HG03103 (cell line): ENCODE measurements around the gene SMARCC1.
"Not testable (repeated sequence)": the region's sequence is repeated elsewhere in the genome, so short reads cannot be mapped to it uniquely, and the experiment has no call there.

Experiments
- ATAC-seq: cut with Tn5 transposase; IDR thresholded peaks from one replicate; pipeline ENCODE4 v1.9.1; 2021; ENCODE audit warnings: low read depth; ENCODE audit not compliant: unreplicated experiment

SMARCC1 gene

DNA sequence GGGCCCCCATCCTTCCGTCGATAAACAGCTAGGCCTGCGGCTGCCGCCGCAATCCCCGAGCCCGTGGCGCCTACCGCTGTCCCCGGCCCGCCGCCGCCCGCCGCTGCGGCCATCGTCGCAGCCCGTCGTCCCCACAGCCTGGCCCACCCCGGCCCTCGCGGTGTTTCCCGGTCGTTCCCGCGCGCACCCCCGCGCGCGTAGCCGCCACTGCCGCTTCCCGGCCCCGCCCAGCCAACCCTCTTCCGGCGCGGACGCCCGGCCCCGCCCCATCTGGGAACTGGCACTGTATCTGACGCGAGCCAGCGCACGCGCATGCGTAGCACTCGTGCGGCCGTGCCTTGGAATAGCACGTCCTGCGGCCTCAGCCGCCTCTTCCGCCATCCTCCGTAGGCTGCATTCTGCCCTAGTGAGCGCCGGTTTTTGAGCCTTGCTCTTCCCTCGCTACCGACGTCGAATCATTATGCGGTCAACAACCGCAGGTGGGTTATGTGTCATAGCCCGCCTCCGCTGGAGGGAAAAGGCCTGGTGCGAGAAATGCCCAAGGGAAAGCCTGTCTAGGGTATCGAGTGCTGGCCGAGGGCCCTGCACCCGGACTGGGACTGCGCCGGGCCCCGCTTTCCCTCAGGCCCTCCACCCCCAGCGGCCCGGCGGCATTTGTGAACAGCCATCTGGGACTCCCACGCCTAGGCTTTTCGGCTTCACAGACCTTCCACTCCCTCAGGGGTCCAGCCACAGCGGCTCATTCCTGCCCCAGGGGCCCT lies at the start of gene SMARCC1:
Gene SMARCC1 (minus strand): TSS at position 209 of the 761 bp plus-strand sequence. CDS start 96 bp downstream, at position 113.
- ATAC-seq = peak; percentile 79

DNA sequence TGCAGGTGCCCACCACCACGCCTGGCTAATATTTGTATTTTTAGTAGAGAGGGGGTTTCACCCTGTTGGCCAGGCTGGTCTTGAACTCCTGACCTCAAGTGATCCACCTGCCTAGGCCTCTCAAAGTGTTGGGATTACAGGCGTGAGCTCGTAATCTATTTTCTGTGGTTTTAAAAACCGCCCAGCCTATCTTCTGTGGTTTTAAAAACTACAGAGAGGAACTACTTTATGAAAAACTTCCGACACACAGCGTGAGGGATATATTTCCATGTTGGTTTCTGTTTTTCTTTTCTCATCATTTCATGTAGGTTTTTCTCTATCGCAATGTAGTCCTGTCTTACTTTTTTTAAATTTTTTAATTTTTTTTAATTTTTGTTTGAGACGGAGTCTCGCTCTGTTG lies 47.8 kb upstream of the SMARCC1 start:
- ATAC-seq = not testable (repeated sequence)

- no peak for ATAC-seq
These were observed 43.9 kb upstream of the SMARCC1 start for GRCh38 chr3:47825590-47825989.

GRCh38 chr3:47824541-47825473 lies 43.1 kb upstream of the SMARCC1 start:
- ATAC-seq = peak; percentile 93

DNA sequence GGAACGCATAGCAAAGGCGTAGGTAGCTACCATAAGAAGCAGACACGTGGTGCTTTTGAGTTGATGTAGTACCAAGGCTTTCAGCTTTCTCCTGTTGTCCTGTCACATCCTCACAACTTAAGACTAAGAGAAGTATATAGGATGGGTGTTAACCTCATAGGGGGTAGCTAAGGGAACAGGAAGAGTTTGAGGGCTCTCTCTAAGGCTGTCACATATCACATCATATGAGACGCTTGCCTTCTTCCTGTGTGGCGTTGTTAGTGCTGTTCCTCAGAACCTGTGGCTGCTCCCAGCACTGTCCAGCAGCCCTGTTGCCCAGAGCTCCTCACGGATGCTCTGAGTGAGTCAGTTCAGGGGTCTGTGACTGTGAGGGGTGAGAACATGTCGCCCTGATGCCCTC lies 35.9 kb upstream of the SMARCC1 start:
- ATAC-seq = no peak

DNA sequence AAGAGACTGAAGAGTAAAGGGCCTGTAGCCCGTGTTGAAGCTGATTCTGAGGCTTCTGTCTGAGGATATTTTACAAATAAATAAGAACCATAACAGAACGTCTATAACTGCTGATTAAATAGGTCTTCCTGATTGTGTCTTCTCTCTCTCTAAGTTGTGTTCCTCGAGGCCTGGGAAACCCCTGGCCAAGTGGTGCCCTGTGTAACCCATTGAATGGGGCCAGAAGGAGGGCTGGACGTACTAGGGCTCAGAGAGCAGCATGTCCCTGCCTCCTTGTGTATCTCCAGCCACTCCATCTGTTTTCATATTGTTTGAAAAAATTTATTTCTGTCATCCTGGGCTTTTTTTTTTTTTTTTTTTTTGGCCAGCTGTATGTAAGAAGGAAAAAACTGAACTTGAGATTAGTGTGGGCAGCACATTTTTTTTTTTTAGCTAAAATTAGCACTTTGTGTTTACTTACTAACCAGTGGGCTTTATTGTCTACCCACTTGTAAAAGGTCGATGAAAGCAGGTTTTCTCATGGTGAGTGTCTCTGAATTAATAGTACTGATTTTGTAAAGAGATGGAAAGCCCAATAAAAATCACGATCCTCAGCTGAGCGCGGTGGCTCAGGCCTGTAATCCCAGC lies 32.0 kb upstream of the SMARCC1 start:
- no peak for ATAC-seq

GRCh38 chr3:47804577-47804976 lies 22.9 kb upstream of the SMARCC1 start:
- ATAC-seq = no peak

GRCh38 chr3:47803480-47804025 lies 21.9 kb upstream of the SMARCC1 start:
- no peak for ATAC-seq

GRCh38 chr3:47802734-47803479 lies 21.2 kb upstream of the SMARCC1 start, which contains the start of gene DHX30:
TSS of gene DHX30 (plus strand) at chr3:47803138. CDS start at chr3:47810684, 7,546 bp downstream.
- ATAC-seq = peak; percentile 81

DNA sequence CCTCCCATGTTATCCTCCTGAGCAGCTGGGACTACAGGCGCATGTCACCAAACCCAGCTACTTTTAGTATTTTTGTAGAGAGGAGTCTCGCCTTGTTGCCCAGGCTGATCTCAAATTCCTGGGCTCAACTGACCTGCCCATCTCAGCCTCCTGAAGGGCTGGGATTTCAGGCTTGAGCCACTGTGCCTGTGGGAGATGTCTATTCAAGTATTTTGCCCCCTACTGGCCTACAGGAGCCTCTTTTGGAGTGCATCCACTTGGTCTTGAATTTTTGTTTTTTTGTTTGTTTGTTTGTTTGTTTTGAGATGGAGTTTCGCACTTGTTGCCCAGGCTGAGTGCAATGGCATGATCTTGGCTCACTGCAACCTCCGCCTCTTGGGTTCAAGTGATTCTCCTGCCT lies 18.0 kb upstream of the SMARCC1 start:
- ATAC-seq = no peak

GRCh38 chr3:47794544-47794943 lies 12.9 kb upstream of the SMARCC1 start:
- no peak for ATAC-seq

DNA sequence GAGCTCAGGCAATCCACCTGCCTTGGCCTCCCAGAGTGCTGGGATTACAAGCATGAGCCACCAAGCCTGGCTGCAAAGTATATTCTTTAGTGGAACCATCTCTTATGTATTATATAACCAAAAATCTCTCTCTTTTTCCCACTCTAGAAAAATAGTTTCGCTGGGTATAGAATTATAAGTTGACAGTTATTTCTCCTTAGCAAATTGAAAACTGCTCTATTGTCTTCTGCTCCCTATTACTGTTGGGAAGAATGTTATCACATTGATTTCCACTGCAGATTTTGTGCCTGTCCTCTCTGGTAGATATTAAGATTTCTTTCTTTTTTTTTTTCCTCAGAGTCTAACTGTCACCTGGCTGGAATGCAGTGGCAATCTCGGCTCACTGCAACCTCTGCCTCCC lies 11.0 kb upstream of the SMARCC1 start:
- no peak for ATAC-seq

DNA sequence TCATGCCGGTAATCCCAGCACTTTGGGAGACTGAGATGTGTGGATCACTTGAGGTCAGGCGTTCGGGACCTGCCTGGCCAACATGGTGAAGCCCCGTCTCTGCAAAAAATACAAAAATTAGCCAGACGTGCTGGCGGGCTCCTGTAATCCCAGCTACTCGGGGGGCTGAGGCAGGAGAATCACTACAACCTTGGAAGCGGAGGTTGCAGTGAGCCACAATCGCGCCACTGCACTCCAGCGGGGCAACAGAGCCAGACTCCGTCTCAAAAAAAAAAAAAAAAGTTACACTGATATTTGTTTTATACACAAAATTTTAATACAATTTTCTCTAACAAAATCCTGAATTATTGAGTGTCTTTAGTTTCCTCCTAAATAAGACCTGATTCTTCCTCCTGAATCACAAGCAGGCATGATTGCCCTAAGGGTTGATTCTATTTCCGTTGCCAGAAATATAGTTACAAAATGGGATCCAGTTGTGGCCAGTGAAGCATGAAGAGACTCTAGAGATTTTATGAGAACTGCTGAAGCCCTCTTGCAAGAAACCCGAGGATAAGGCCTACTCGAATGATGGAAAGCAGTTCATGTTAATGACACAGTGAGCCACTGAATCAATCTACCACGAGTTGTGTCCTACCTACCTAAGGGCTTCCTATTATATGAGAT lies 9.6 kb upstream of the SMARCC1 start:
- no peak for ATAC-seq

GRCh38 chr3:47783673-47784072 lies 2.0 kb upstream of the SMARCC1 start:
- no peak for ATAC-seq

DNA sequence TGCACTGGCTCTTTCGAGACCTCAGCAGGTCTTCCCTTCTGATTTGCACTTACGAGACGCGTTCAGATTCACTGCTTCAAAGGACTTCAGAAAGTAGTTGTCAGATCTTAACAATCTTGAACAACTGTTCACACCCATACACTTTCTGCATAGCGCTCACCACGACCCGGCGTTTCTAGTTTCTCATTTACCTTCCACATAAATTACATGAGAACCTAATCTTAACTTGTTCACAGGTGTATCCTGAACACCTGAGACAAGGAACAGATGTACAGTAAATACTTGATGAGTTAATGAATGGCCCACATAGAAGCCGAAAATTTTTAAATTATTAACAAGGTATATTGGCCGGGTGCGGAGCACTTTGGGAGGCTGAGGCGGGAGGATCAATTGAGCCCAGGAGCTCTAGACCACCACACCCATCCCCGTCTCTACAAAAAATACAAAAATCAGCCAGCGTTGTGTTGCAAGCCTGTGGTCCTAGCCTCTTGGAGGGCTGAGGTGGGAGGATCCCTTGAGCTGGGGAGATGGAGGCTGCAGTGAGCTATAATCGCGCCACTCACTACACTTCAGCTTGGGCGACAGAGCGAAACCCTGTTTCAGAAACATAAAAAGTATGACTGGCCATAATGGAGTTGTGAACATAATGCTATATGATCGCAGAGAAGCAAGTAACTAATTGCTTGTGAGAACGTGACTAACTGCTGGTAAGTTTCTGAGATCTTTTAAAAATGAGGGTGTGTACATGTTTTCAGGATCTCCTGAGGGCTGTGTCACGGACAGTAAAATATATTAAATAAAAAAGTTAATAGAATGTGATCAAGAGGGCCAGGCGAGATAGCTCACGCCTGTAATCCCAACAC lies 984 bp upstream of the SMARCC1 start:
- no peak for ATAC-seq

DNA sequence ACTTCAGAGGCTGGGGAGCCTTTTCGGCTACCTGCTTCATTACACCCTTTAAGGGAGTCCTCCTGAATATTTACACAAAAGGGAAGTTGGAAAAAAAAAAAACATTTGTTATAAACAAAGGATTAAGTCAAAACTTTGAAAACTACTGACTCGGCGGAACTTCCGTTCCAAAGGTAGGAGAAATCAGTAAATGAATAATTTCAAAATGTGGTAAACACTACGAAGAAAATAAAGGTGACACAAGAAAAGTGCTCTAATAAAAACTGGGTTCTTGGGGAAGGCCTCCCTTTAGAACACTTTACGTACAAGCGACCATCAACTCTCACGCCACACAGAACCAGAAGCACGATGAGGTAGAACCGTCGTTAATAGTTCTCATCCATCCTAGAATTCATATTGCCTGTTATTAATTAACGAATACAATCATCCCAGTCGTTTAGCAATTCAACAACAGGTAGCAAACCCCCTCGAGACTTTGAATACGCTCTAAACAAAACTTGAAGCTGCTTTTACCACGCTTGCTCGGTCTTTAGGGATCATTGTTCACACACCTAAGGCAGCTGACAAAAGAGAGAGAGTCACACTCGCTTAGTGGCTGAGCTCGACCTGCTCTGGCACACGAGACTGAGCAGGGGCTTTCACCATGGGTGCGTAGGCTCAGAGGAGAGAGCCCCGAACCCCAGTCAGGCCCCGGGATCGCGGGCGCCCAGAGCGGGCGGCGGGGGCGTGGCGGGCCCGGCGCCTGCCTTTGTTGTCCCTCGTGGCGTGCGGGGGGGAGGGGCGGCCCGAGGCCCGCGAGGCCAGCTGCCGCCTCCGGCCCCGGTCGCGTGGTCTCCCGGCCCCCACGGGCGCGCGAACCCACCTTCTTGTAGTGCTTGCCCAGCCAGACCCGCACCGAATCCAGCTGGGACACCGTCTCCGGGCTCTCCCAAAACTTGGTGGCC lies 680 bp downstream of the SMARCC1 start:
- ATAC-seq = no peak

GRCh38 chr3:47778746-47779145 lies 2.9 kb downstream of the SMARCC1 start:
- ATAC-seq = no peak
